Activated T-cell treated with anti-CD3 and anti-CD28 coated beads, Interleukin-2, amount 50 U/mL, for 72 hours (primary cell): ENCODE data around the gene SLC43A1. TPM values are rescaled to one million over a fixed set of nuclear protein-coding genes. Genes with fewer than 3 reads are reported as not detected.
A peak's percentile ranks its signal among the peaks of the same experiment; 100 is the strongest.

Experiments used
- ATAC-seq, 2 donors: fragments of 150-1000 bp; cut with Tn5 transposase; replicated peaks in 1 of 2; 2 replicates each; pipeline ENCODE4 v1.10.0; 2021; ENCODE audit warnings: moderate library complexity in 2 of 2, mild to moderate bottlenecking in 1 of 2
- DNase-seq, 2 donors: peaks; one replicate each; pipeline ENCODE4 v3.0.0; 2021 to 2022; ENCODE audit warnings: mixed read lengths in 1 of 2
- H3K27ac Mint-ChIP-seq: one replicate; pipeline ENCODE4 v1.8.0; 2022; ENCODE audit warnings: mild to moderate bottlenecking, moderate library complexity, mixed read lengths
- H3K27me3 Mint-ChIP-seq: one replicate; pipeline ENCODE4 v1.8.0; 2022; ENCODE audit warnings: low read depth, mixed read lengths
- H3K36me3 Mint-ChIP-seq, 2 donors: one replicate each; pipeline ENCODE4 v1.8.0; 2022; ENCODE audit warnings: mixed read lengths in 2 of 2, mild to moderate bottlenecking in 1 of 2; ENCODE audit not compliant: insufficient read depth in 2 of 2
- H3K4me1 Mint-ChIP-seq: one replicate; pipeline ENCODE4 v1.8.0; 2022; ENCODE audit warnings: low read depth, mixed read lengths
- H3K4me3 Mint-ChIP-seq, 2 donors: one replicate each; pipeline ENCODE4 v1.8.0; 2022; ENCODE audit warnings: mild to moderate bottlenecking in 2 of 2, mixed read lengths in 2 of 2, moderate library complexity in 2 of 2
- H3K9me3 Mint-ChIP-seq, 2 donors: one replicate each; pipeline ENCODE4 v1.8.0; 2022; ENCODE audit warnings: mixed read lengths in 2 of 2
- total RNA-seq, 2 donors: library from RNA; stranded (reverse); gene quantifications; one replicate each; pipeline ENCODE4 v1.2.3, GENCODE V29; 2022

Gene SLC43A1
- total RNA-seq, 2 donors from 2014 or later, result 43.6 to 53.9 TPM

DNA sequence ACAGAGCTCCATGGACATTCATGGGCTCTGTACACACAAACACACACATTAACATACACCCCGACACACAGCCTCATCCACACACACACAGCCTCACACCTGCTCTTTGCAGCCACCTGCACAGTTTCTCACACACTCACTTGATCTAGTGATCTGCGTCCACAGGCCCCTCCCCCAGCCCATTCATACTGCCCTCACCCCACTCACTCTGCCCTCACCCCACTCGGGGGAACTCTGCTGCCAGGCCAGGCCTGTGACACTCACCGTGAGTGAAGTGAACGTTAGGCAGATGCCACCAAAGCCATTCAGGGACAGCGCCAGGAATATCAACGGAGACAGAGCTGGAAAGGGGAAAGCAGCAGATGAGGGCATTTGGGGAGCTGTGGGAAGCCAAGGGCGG is 15.0 kb downstream of the SLC43A1 start:
- Mint-ChIP-seq H3K9me3 (no peaks in the 10 kb centered on the region), H3K27me3 (no peaks in the 10 kb centered on the region), H3K27ac (no peak overlapping the region), H3K4me1 (no peaks in the 10 kb centered on the region), H3K36me3 (peaks cover 5 to 9% of the 10 kb centered on the region in 2 donors), H3K4me3 (no peak overlapping the region)
- DNase-seq (no peak), ATAC-seq (no peak)

GRCh38 chr11:57499983-57500461 is 15.5 kb downstream of the SLC43A1 start:
- Mint-ChIP-seq H3K27ac (no peak overlapping the region), H3K27me3 (no peaks in the 10 kb centered on the region)

GRCh38 chr11:57499413-57499982 is 16.0 kb downstream of the SLC43A1 start:
- peaks cover 1% of the 10 kb centered on the region for H3K4me1 Mint-ChIP-seq
- ATAC-seq (peak; percentile 88 to 95), DNase-seq (peak; percentile 57 to 73)
- peaks cover 5 to 10% of the 10 kb centered on the region in 2 donors for H3K36me3 Mint-ChIP-seq
- no peak overlapping the region for H3K27ac Mint-ChIP-seq
- no peaks in the 10 kb centered on the region for H3K27me3 Mint-ChIP-seq
- no peaks in the 10 kb centered on the region for H3K9me3 Mint-ChIP-seq
- H3K4me3 Mint-ChIP-seq, result no peak overlapping the region

More at GRCh38 chr11:57499983-57500461, 15.5 kb downstream of the SLC43A1 start:
- Mint-ChIP-seq H3K4me1 (no peaks in the 10 kb centered on the region), H3K36me3 (peaks cover 5 to 9% of the 10 kb centered on the region in 2 donors), H3K9me3 (no peaks in the 10 kb centered on the region), H3K4me3 (no peak overlapping the region)
- ATAC-seq (no peak), DNase-seq (no peak)

DNA sequence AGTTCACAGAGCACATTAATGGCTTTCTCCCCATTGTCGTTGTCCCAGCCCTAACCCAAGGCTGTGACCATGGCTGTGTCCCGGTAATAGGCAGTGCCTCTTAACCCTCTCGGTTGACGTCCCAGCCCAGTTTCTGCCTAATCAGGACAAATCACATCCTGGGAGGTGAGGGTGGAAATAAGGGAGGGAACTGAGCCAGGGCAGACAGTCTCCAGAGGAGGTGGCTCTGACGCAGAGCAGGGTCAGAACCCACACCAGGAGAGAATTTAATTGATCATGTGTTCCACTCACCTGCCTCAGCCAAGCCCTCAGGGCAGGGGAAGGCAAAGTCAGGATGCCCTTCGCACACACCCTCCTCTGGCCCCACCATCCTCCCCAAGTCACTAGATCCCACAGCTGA is 17.0 kb downstream of the SLC43A1 start:
- Mint-ChIP-seq H3K36me3 (peaks cover 4 to 17% of the 10 kb centered on the region in 2 donors), H3K9me3 (no peaks in the 10 kb centered on the region), H3K4me1 (peaks cover 11% of the 10 kb centered on the region), H3K27ac (no peak overlapping the region), H3K27me3 (no peaks in the 10 kb centered on the region), H3K4me3 (no peak overlapping the region)
- DNase-seq (no peak), ATAC-seq (no peak)

DNA sequence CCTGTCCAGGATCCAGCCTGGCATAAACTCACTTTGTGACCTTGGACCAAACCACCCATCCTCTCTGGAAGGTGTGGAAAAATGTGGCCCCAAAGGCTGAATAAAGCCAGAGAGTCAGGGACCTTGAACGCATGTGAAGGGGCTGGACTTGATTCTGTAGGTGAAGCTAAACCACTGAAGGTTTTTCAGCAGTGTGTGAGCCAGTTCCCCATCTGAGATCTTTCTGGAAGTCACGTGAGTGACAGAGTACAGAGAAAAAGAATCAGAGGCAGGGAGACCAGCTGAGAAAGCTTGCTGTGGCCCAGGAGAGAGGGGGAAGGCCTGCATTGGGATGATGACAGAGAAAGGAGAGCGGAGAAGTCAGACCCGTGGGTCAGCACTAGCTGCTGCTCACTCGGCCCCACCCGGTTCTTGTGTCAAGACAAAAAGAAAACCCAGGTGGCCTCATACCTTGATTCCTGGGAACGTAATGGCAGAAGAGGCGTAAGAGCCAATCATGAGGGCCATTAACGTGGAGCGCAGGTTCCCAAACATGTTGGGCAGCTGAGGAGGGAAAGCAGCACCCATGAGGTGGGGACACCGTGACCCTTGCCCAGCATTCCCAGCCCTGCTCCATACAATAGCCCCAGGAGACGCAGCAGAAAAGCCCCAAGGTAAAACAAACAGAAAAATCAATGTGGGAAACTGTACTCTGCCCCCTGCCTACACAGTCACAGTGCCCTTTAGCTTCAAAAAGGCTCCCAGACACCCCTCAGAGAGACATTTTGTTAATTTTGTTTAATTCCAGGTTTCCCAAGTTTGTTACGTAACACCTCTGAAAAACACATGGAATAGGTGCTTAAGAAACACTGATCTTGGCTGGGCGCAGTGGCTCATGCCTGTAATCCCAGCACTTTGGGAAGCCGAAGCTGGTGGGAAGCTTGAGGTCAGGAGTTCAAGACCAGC is 17.9 kb downstream of the SLC43A1 start:
- ATAC-seq (no peak), DNase-seq (no peak)
- Mint-ChIP-seq H3K9me3 (no peaks in the 10 kb centered on the region), H3K4me3 (no peak overlapping the region), H3K27me3 (no peaks in the 10 kb centered on the region), H3K4me1 (peaks cover 16% of the 10 kb centered on the region), H3K36me3 (peaks cover 4 to 19% of the 10 kb centered on the region in 2 donors), H3K27ac (no peak overlapping the region)

DNA sequence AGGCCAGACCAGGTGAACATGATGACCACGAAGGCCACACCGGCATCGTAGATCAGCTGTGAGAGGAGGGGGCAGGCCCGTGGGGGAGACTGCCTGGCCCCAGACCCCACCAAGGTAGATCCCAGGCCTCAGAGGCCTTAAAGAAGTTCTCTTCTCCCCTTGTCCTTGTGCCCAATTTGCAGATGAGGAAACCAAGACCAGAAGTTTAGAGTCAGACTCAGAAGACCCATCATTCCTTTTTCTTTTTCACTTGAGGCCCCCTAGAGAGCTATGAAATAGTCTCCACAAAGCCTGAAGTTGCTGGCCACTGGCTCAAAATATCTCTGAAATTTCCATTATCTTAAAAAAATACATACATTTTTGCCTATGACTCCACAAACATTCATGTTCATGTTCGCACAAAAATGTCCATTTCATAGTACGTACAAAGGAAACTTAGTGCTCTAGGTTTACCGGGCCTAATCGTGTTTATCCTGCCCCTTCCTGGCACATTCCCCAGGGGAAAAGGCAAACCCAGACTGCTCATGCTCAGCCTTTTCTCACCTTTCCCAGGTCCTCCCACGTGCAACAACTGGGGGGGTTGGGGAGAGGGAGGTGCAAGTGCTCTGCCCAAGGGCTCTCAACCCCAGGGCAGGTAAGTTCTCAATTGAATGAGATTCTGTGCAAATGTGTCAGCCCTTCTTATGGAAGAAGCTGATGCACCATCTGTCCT is 19.2 kb downstream of the SLC43A1 start:
- Mint-ChIP-seq H3K27ac (peak overlapping the region; percentile 47), H3K36me3 (peaks cover 2 to 19% of the 10 kb centered on the region in 2 donors), H3K27me3 (no peaks in the 10 kb centered on the region), H3K4me3 (no peak overlapping the region), H3K9me3 (no peaks in the 10 kb centered on the region), H3K4me1 (peaks cover 16% of the 10 kb centered on the region)
- no peak for DNase-seq
- no peak for ATAC-seq

GRCh38 chr11:57493507-57494503 is 21.7 kb downstream of the SLC43A1 start:
- ATAC-seq (peak; percentile 92 to 93), DNase-seq (peak; percentile 84 to 87)
- H3K9me3 Mint-ChIP-seq, result no peaks in the 10 kb centered on the region
- H3K4me1 Mint-ChIP-seq, result peaks cover 16% of the 10 kb centered on the region
- H3K27me3 Mint-ChIP-seq, result no peaks in the 10 kb centered on the region
- peaks cover 0 to 21% of the 10 kb centered on the region in 2 donors for H3K36me3 Mint-ChIP-seq
- peak overlapping the region in 1 of 2 donors; percentile 18 for H3K4me3 Mint-ChIP-seq
- peak overlapping the region; percentile 98 for H3K27ac Mint-ChIP-seq

GRCh38 chr11:57491371-57492061 is 24.0 kb downstream of the SLC43A1 start:
- ATAC-seq, result peak; percentile 56 to 62
- H3K27me3 Mint-ChIP-seq, result no peaks in the 10 kb centered on the region
- no peak overlapping the region for H3K27ac Mint-ChIP-seq
- peaks cover 16% of the 10 kb centered on the region for H3K4me1 Mint-ChIP-seq
- peaks cover 4 to 34% of the 10 kb centered on the region in 2 donors for H3K36me3 Mint-ChIP-seq
- peak; percentile 61 to 74 for DNase-seq
- no peaks in the 10 kb centered on the region for H3K9me3 Mint-ChIP-seq
- no peak overlapping the region for H3K4me3 Mint-ChIP-seq

- Mint-ChIP-seq H3K36me3 (peaks cover 6 to 39% of the 10 kb centered on the region in 2 donors), H3K4me1 (peaks cover 19% of the 10 kb centered on the region), H3K27me3 (no peaks in the 10 kb centered on the region), H3K27ac (no peak overlapping the region), H3K4me3 (no peak overlapping the region), H3K9me3 (no peaks in the 10 kb centered on the region)
- ATAC-seq, result no peak
- DNase-seq, result no peak
Measured at GRCh38 chr11:57490456-57491248, 24.9 kb downstream of the SLC43A1 start.

GRCh38 chr11:57487920-57488659 is 27.4 kb downstream of the SLC43A1 start:
- peaks cover 9 to 40% of the 10 kb centered on the region in 2 donors for H3K36me3 Mint-ChIP-seq
- DNase-seq, result no peak
- H3K27me3 Mint-ChIP-seq, result no peaks in the 10 kb centered on the region
- H3K27ac Mint-ChIP-seq, result no peak overlapping the region
- H3K4me3 Mint-ChIP-seq, result no peak overlapping the region
- ATAC-seq, result no peak
- H3K9me3 Mint-ChIP-seq, result no peaks in the 10 kb centered on the region
- H3K4me1 Mint-ChIP-seq, result peaks cover 11% of the 10 kb centered on the region
